GM19438 (cell line): ENCODE data around the gene C19orf67.

Experiments used
- ATAC-seq: cut with Tn5 transposase; IDR thresholded peaks from one replicate; pipeline ENCODE4 v1.9.1; 2021; ENCODE audit warnings: low read depth; ENCODE audit not compliant: unreplicated experiment

C19orf67 gene

GRCh38 chr19:14031719-14032480 is 53.7 kb downstream of the C19orf67 start, which contains the start of gene IL27RA:
IL27RA (plus strand) TSS chr19:14031762; CDS start chr19:14031873, 111 bp downstream.
- peak; percentile 62 for ATAC-seq
